ENCODE data around the gene ABCA8.

DNA sequence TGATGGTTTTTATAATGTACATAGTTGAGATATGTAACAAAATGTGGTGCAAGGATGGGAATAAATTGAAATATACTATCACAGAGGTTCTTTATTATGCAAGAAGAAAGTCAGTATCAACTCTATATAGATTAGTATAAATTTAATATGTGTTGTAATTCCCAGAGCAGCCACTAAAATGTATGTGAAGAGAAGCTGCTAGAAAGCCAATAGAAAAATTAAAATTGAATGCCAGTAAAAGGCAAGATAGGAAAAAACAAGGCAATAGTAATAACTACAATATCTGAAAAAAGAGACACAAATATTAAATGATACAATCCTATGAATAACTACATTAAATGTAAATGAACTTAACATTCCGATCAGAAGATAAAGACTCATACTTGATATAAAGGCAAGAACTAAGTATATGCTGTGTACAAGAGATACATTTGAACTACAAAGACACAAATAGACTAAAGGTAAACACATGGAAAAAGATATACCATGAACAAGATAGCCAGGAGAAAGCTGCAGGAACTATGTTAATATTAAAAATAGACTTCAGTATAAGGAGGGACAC lies 92.0 kb downstream of the ABCA8 start:
- TF ChIP-seq, protein P1, sequence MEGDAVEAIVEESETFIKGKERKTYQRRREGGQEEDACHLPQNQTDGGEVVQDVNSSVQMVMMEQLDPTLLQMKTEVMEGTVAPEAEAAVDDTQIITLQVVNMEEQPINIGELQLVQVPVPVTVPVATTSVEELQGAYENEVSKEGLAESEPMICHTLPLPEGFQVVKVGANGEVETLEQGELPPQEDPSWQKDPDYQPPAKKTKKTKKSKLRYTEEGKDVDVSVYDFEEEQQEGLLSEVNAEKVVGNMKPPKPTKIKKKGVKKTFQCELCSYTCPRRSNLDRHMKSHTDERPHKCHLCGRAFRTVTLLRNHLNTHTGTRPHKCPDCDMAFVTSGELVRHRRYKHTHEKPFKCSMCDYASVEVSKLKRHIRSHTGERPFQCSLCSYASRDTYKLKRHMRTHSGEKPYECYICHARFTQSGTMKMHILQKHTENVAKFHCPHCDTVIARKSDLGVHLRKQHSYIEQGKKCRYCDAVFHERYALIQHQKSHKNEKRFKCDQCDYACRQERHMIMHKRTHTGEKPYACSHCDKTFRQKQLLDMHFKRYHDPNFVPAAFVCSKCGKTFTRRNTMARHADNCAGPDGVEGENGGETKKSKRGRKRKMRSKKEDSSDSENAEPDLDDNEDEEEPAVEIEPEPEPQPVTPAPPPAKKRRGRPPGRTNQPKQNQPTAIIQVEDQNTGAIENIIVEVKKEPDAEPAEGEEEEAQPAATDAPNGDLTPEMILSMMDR (IDR thresholded peaks at IDR 0.05): no peak
- no peak for TF ChIP-seq POLR2A (IDR thresholded peaks at IDR 0.05)
